HEK293 (cell line): ENCODE measurements around the gene STMN1.

Experiments
- CTCF ChIP-seq: fragments of 450-650 bp; formaldehyde crosslinking; IDR thresholded peaks from 2 replicates; pipeline ENCODE4 v1.5.1; 2016; ENCODE audit warnings: missing biosample characterization, missing genetic modification characterization
- ZNF10 ChIP-seq: fragments of 450-650 bp; formaldehyde crosslinking; IDR thresholded peaks from 2 replicates; pipeline ENCODE4 v1.5.1; 2017; ENCODE audit warnings: missing biosample characterization, missing genetic modification characterization

DNA sequence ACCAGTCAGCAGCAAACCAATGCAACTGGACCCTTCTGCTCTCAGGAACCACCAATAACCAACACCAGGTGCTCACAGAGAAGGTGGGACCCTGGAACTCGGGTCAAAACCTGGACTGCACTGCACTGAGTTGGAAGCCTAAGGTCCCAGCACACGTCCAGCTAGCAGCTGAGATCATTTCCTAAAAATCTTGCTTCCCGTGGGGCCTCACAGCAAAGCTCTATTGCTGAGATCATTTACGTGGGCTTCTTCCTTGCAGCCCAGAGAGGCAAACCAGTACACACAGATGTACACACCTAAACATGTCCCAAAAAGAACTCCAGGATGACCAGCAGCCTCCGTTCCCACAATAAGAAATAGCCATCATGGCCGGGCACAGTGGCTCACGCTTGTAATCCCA, 22.8 kb upstream of the STMN1 start:
- TF ChIP-seq ZNF10 (tag by site-specific recombination) (no peak), CTCF (tag by site-specific recombination) (no peak)
